OCI-LY1 (cell line): ENCODE measurements around the gene LRRC25.

Experiments used
- H2AFZ ChIP-seq: fragments of 200-600 bp; sonication (generic), shearing (Covaris generic); 2 replicates; pipeline ENCODE4 v1.6.0; 2014; ENCODE audit warnings: antibody characterized with exemption, mild to moderate bottlenecking, low read length
- H3F3A ChIP-seq: fragments of 200-600 bp; sonication (generic), shearing (Covaris generic); 2 replicates; pipeline ENCODE4 v1.6.0; 2014; ENCODE audit warnings: mild to moderate bottlenecking, antibody characterized with exemption, low read length, moderate library complexity; ENCODE audit not compliant: insufficient read depth
- H3K27ac ChIP-seq: fragments of 200-600 bp; sonication (generic); 2 replicates; pipeline ENCODE4 v1.5.1; 2014; ENCODE audit warnings: low read length, mixed run types, mild to moderate bottlenecking, low read depth; ENCODE audit not compliant: poor library complexity, severe bottlenecking
- H3K27me3 ChIP-seq: fragments of 200-600 bp; sonication (generic); 2 replicates; pipeline ENCODE4 v1.6.0; 2014; ENCODE audit warnings: antibody characterized with exemption, mild to moderate bottlenecking, low read length, moderate library complexity; ENCODE audit not compliant: insufficient read depth
- H3K36me3 ChIP-seq: fragments of 200-600 bp; sonication (generic); 2 replicates; pipeline ENCODE4 v1.6.1; 2014; ENCODE audit warnings: mild to moderate bottlenecking, antibody characterized with exemption, low read length, moderate library complexity, mixed read lengths; ENCODE audit not compliant: insufficient read depth
- H3K4me1 ChIP-seq: fragments of 200-600 bp; sonication (generic); 2 replicates; pipeline ENCODE4 v1.5.1; 2014; ENCODE audit warnings: mild to moderate bottlenecking, low read length, moderate library complexity; ENCODE audit not compliant: insufficient read depth, severe bottlenecking
- H3K4me2 ChIP-seq: fragments of 200-600 bp; sonication (generic), shearing (Covaris generic); 2 replicates; pipeline ENCODE4 v1.6.1; 2014; ENCODE audit warnings: low read length
- H3K4me3 ChIP-seq: fragments of 200-600 bp; sonication (generic); 2 replicates; pipeline ENCODE4 v1.5.1; 2014; ENCODE audit warnings: low read length, low read depth, mild to moderate bottlenecking, mixed read lengths; ENCODE audit not compliant: poor library complexity, severe bottlenecking
- H3K79me2 ChIP-seq: fragments of 200-600 bp; shearing (Covaris generic); 2 replicates; pipeline ENCODE4 v1.6.1; 2016; ENCODE audit warnings: mixed run types, low read length, mixed read lengths; ENCODE audit not compliant: insufficient read depth
- H3K9ac ChIP-seq: fragments of 200-600 bp; sonication (generic), shearing (Covaris generic); 2 replicates; pipeline ENCODE4 v1.6.1; 2014; ENCODE audit warnings: mild to moderate bottlenecking, low read length, mixed read lengths
- H3K9me2 ChIP-seq: fragments of 200-600 bp; sonication (generic), shearing (Covaris generic); 2 replicates; pipeline ENCODE4 v1.6.1; 2014; ENCODE audit warnings: low read depth, mild to moderate bottlenecking, low read length, mixed read lengths
- H3K9me3 ChIP-seq: fragments of 200-600 bp; shearing (Covaris generic); 2 replicates; pipeline ENCODE4 v1.6.1; 2014; ENCODE audit warnings: low read length, mixed read lengths
- H4K20me1 ChIP-seq: fragments of 200-600 bp; sonication (generic), shearing (Covaris generic); 2 replicates; pipeline ENCODE4 v1.6.0; 2016; ENCODE audit warnings: mild to moderate bottlenecking, low read length; ENCODE audit not compliant: insufficient read depth
- EZH2 ChIP-seq: fragments of 200-600 bp; sonication (generic), shearing (Covaris generic); IDR thresholded peaks from 2 replicates; pipeline ENCODE4 v1.8.0; 2017; ENCODE audit warnings: borderline replicate concordance, mixed run types, mild to moderate bottlenecking, antibody characterized with exemption, low read length, moderate library complexity, mixed read lengths
- TF ChIP-seq, protein P1 (sequence below): fragments of 200-600 bp; sonication (generic), shearing (Covaris generic); IDR thresholded peaks from 2 replicates; pipeline ENCODE4 v1.5.1; 2017; ENCODE audit warnings: mild to moderate bottlenecking, antibody characterized with exemption, low read length, moderate library complexity, mixed read lengths

The LRRC25 gene

GRCh38 chr19:18426416-18426767 lies 29.0 kb upstream of the LRRC25 start:
- peaks cover 28% of the 10 kb centered on the region for H3K4me1 ChIP-seq

DNA sequence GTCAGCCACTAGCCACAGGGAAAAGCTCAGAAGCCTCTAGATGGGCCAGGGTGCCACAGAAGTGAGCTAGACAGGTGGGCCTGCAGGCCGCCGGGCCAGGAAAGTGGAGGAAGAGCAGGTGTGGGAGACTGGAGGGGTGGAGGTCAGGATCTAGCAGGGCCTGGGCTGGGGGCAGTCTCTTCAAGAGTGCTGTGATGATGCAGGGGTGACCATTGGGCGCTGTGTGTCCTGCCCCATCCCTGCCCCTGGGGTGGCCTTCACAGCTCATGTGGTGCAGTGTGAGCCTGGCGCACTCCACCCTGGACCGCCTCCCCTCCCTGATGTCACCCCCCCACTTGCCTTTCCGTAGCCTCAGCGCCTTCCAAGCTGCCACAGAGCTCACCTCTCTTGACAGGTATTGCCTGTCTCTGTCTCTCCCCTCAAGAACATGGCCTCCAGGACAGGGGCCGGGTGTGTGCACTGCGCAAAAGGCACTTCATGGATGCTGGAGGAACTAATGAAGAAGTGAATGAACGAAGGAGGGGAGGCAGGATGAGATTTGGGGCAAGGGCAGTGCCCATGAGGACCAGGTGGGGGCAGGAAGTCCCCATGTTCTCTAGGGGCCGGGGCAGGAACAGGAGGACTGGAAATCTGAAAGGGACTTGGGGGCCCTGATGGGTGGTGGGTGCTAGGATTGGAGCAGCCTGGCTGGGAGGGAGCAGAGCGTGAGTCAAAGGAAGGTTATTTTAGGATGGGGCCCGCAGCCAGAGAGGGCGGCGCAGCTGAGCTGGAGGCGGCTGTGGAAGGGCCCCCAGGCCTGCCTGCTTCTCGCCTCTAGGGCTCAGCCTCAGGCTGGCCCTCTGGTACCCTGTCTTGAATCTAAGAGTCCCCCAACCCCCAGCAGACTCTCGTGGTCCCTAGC lies 28.3 kb upstream of the LRRC25 start:
- Histone ChIP-seq H3K9me2 (no peaks in the 10 kb centered on the region), H3K4me2 (no peak overlapping the region), H3K27me3 (no peaks in the 10 kb centered on the region), H3K4me1 (peaks cover 28% of the 10 kb centered on the region), H3F3A (no peaks in the 10 kb centered on the region), H3K79me2 (no peaks in the 10 kb centered on the region), H2AFZ (no peak overlapping the region), H4K20me1 (no peaks in the 10 kb centered on the region), H3K4me3 (no peak overlapping the region), H3K9ac (no peak overlapping the region), H3K27ac (no peak overlapping the region), H3K36me3 (no peaks in the 10 kb centered on the region), H3K9me3 (no peaks in the 10 kb centered on the region)
- TF ChIP-seq, protein P1, sequence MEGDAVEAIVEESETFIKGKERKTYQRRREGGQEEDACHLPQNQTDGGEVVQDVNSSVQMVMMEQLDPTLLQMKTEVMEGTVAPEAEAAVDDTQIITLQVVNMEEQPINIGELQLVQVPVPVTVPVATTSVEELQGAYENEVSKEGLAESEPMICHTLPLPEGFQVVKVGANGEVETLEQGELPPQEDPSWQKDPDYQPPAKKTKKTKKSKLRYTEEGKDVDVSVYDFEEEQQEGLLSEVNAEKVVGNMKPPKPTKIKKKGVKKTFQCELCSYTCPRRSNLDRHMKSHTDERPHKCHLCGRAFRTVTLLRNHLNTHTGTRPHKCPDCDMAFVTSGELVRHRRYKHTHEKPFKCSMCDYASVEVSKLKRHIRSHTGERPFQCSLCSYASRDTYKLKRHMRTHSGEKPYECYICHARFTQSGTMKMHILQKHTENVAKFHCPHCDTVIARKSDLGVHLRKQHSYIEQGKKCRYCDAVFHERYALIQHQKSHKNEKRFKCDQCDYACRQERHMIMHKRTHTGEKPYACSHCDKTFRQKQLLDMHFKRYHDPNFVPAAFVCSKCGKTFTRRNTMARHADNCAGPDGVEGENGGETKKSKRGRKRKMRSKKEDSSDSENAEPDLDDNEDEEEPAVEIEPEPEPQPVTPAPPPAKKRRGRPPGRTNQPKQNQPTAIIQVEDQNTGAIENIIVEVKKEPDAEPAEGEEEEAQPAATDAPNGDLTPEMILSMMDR = peak; percentile 6; the same call in 1 of the 2 replicates
- no peak for TF ChIP-seq EZH2

More at GRCh38 chr19:18426416-18426767, 29.0 kb upstream of the LRRC25 start:
- H3F3A ChIP-seq = no peaks in the 10 kb centered on the region
- no peak overlapping the region for H3K9ac ChIP-seq
- no peaks in the 10 kb centered on the region for H4K20me1 ChIP-seq
- H3K4me3 ChIP-seq = no peak overlapping the region
- H2AFZ ChIP-seq = no peak overlapping the region
- H3K27me3 ChIP-seq = no peaks in the 10 kb centered on the region; the same call in 1 of the 2 replicates
- H3K27ac ChIP-seq = no peak overlapping the region
- no peaks in the 10 kb centered on the region for H3K36me3 ChIP-seq
- H3K79me2 ChIP-seq = no peaks in the 10 kb centered on the region
- H3K4me2 ChIP-seq = no peak overlapping the region
- no peaks in the 10 kb centered on the region for H3K9me3 ChIP-seq
- no peaks in the 10 kb centered on the region for H3K9me2 ChIP-seq
- TF ChIP-seq EZH2 = no peak
- TF ChIP-seq, protein P1 = no peak

- H3F3A ChIP-seq = no peaks in the 10 kb centered on the region
- no peaks in the 10 kb centered on the region for H4K20me1 ChIP-seq
- TF ChIP-seq EZH2 = no peak
- TF ChIP-seq, protein P1 = no peak
- H3K27ac ChIP-seq = no peak overlapping the region
- H3K9me3 ChIP-seq = no peaks in the 10 kb centered on the region
- peaks cover 33% of the 10 kb centered on the region for H3K4me1 ChIP-seq
- no peaks in the 10 kb centered on the region for H3K36me3 ChIP-seq
- no peak overlapping the region for H3K4me2 ChIP-seq
- H3K9me2 ChIP-seq = no peaks in the 10 kb centered on the region
- H3K27me3 ChIP-seq = no peaks in the 10 kb centered on the region
- H2AFZ ChIP-seq = no peak overlapping the region
- no peaks in the 10 kb centered on the region for H3K79me2 ChIP-seq
- no peak overlapping the region for H3K9ac ChIP-seq
- no peak overlapping the region for H3K4me3 ChIP-seq
Measured at GRCh38 chr19:18424890-18425514, 27.6 kb upstream of the LRRC25 start.
